Pancreas (tissue), 10 donors: Measurements from ENCODE around the gene GRM5. TPM values are rescaled to one million over a fixed set of nuclear protein-coding genes. Genes with fewer than 3 reads are reported as not detected.
"Not testable (repeated sequence)": the region's sequence is repeated elsewhere in the genome, so short reads cannot be mapped to it uniquely, and the experiment has no call there.

Source experiments
- ATAC-seq, 4 donors: fragments of 200-7000 bp; cut with Tn5 transposase; one replicate each; pipeline versions ENCODE4 v1.8.0 to v1.9.1; 2020; ENCODE audit warnings: mild to moderate bottlenecking in 4 of 4, moderate library complexity in 4 of 4
- DNase-seq, 6 donors: peaks; one replicate each; pipeline ENCODE4 v3.0.0-alpha.2; 2020
- FAIRE-seq: peaks from 2 replicates; lab custom pipeline; 2012; peaks lifted over from hg19 to GRCh38; lab: Jason Lieb, UNC
- H3K27ac ChIP-seq, 4 donors: fragments of 200-600 bp; sonication (generic); 1 replicate in 3 of 4; 2 replicates in 1 of 4; pipeline versions ENCODE4 v1.5.0 to v1.8.0; 2020
- H3K27me3 ChIP-seq, 4 donors: fragments of 200-600 bp; one replicate each; pipeline ENCODE4 v1.8.0; 2021
- H3K36me3 ChIP-seq, 3 donors: fragments of 200-600 bp; sonication (generic) in 1 of 3; one replicate each; pipeline versions ENCODE4 v1.5.0 to v1.8.0; 2020 to 2021
- H3K4me1 ChIP-seq, 3 donors: fragments of 200-600 bp; one replicate each; pipeline ENCODE4 v1.8.0; 2021
- H3K4me3 ChIP-seq, 4 donors: fragments of 200-600 bp; sonication (generic) in 2 of 4; one replicate each; pipeline versions ENCODE4 v1.5.0 to v1.8.0; 2020 to 2021
- H3K9me3 ChIP-seq, 4 donors: fragments of 200-600 bp; one replicate each; pipeline ENCODE4 v1.8.0; 2021
- WGBS, 2 donors: extraction: QIAGEN DNeasy Blood & Tissue Kit; methylation state at CpG; one replicate each; pipeline ENCODE4 v1.1.7; 2013; 5-methylcytosine and 5-hydroxymethylcytosine counted together
- intact Hi-C, 3 donors: fragments of 100-400 bp; cut with DNase I; formaldehyde crosslinking; loops; one replicate each; pipeline versions ENCODE4 v1.11.1 to v1.14.2; 2022
- polyA plus RNA-seq, 2 donors: library from polyadenylated mRNA; stranded (reverse); fragments of 200-250 nt; gene quantifications; one replicate each; pipeline ENCODE4 v1.2.3, GENCODE V29; 2013
- total RNA-seq, 6 donors: library from RNA; stranded (reverse); fragmentation: NEBNext Ultra II Directional in 4 of 6; extraction: Animal tissue kit (Norgen Biotek cat#: 25700) in 4 of 6; gene quantifications; one replicate each; pipeline versions ENCODE4 v1.2.1 to v1.2.4, GENCODE V29; 2021 to 2023
- TF ChIP-seq, protein P1 (sequence below), 4 donors: fragments of 200-600 bp; sonication (generic) in 3 of 4; IDR thresholded peaks; one replicate each; pipeline versions ENCODE4 v1.5.0 to v1.8.0; 2021; ENCODE audit warnings: antibody characterized with exemption in 4 of 4
- donor health status: healthy with polysubstance abuse.
- donor health status: DM: no; HTN: no; CAD: no; lungs with moderate emphysema.
- donor health status: DM: no; HTN: no; CAD: no.
- donor health status: control.
- donor health status: control.
- donor health status: Bipolar disorder and iron deficiency.
- donor health status: DM: yes; HTN: yes; CAD: no.
- donor health status: DM: no; HTN: no; CAD: no.
- donor health status: DM: no; HTN: no; CAD: no.
- donor health status: DM: yes; HTN: yes; CAD: no.

The GRM5 gene
- total and polyA plus RNA-seq, 8 donors: 0.02 to 0.06 (median 0.06) TPM; not detected in 5

DNA sequence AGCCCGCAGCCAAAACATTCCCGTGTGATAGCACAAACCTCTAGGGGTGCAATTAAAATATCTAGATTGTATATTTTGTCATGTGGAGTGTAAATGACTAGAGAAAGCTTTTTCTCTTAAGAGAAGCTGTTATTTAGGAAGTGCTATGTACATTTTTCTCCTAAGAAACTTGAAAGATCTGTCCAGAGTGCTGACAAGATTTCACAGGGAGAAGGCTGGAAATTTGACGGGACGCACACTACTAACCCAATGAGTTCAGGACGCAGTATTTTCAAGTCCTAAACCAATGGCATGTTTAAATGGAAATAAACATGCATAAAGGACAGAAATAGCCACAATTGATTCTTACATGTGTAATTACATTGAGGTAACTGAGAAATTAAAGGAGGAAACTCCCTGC lies 3.9 kb downstream of the GRM5 start:
- FAIRE-seq, H3K4me1 ChIP-seq, H3K36me3 ChIP-seq, intact Hi-C loops, H3K4me3 ChIP-seq, H3K27ac ChIP-seq, H3K9me3 ChIP-seq, H3K27me3 ChIP-seq, DNase-seq: not testable (repeated sequence)
- ATAC-seq: peak in 1 of 4 donors; percentile 29
- 30 to 31% methylated on average over 5 of the region's 5 CpGs for WGBS, 2 donors

DNA sequence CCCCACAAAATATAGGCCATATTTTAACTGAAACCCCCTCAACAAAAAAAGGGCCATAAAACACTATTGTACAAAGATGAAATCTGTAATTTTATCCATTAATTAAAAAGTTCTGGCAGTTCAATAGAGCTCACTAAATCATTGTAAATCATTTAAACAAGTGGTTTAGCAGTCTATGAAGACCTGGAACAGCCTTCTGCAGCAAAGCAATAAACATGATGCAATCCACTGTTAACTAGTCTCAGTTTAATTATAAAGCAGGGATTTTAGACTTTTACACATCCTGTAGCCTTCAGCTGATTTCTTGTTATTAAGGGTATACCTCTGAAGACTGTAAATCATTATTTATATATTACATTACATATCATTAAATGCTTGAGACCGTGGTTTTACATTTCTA lies 8.4 kb downstream of the GRM5 start:
- H3K27me3 ChIP-seq, H3K9me3 ChIP-seq, intact Hi-C loops, H3K4me3 ChIP-seq, H3K4me1 ChIP-seq, H3K27ac ChIP-seq, H3K36me3 ChIP-seq, DNase-seq, ATAC-seq, FAIRE-seq: not testable (repeated sequence)
- WGBS, 2 donors: 68 to 80% methylated on average over 1 of the region's 1 CpG

DNA sequence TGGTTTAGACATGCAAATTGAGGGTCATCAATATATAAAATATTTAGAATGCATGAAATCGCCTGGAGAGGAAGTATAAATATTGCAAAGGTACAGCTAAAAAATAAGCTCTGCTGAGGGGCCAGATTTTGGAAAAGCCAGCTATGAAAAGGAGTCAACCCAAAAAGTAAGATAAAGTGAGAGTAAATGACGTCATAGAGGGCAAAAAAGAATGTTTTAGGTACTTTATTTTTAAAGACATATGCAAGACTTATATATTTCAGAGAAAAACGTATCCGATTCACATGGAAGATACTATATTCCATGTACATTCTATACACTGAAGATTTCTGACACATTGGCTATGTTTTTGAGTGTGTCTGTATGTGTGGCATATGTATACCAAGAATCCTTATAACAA lies 13.6 kb downstream of the GRM5 start:
- no peaks in the 10 kb centered on the region for H3K36me3 ChIP-seq
- ATAC-seq: no peak
- H3K9me3 ChIP-seq: no peaks in the 10 kb centered on the region
- FAIRE-seq: no peak
- intact Hi-C loops: no loop called here
- H3K27ac ChIP-seq: no peak overlapping the region
- TF ChIP-seq, protein P1, sequence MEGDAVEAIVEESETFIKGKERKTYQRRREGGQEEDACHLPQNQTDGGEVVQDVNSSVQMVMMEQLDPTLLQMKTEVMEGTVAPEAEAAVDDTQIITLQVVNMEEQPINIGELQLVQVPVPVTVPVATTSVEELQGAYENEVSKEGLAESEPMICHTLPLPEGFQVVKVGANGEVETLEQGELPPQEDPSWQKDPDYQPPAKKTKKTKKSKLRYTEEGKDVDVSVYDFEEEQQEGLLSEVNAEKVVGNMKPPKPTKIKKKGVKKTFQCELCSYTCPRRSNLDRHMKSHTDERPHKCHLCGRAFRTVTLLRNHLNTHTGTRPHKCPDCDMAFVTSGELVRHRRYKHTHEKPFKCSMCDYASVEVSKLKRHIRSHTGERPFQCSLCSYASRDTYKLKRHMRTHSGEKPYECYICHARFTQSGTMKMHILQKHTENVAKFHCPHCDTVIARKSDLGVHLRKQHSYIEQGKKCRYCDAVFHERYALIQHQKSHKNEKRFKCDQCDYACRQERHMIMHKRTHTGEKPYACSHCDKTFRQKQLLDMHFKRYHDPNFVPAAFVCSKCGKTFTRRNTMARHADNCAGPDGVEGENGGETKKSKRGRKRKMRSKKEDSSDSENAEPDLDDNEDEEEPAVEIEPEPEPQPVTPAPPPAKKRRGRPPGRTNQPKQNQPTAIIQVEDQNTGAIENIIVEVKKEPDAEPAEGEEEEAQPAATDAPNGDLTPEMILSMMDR (IDR thresholded peaks at IDR 0.05): no peak
- H3K4me1 ChIP-seq: no peaks in the 10 kb centered on the region
- no peak overlapping the region for H3K4me3 ChIP-seq
- 64 to 69% methylated on average over 4 of the region's 4 CpGs for WGBS, 2 donors
- H3K27me3 ChIP-seq: no peaks in the 10 kb centered on the region
- DNase-seq: no peak

DNA sequence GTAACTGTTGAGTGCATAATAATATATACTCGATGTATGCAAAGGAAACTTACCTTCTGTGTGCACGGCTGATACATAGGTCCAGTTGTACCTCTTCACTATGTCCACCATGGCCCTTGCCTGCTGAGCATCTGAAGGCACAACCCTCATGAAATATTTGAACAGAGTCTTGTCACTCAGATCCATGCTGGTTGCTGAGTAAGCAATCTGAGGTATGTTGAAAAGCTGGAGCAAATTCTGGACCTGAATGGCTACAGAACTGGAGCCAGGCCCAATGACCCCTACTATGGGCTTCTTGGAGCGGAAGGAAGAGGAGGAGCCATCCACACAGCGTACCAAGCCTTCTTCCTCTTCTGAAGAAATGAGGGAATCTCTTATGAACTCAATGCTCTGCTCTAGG lies 18.6 kb downstream of the GRM5 start:
- H3K4me3 ChIP-seq, ATAC-seq, H3K9me3 ChIP-seq, DNase-seq, intact Hi-C loops, FAIRE-seq, H3K36me3 ChIP-seq, H3K27ac ChIP-seq, H3K27me3 ChIP-seq, H3K4me1 ChIP-seq: not testable (repeated sequence)
- WGBS, 2 donors: 77 to 84% methylated on average over 4 of the region's 4 CpGs

DNA sequence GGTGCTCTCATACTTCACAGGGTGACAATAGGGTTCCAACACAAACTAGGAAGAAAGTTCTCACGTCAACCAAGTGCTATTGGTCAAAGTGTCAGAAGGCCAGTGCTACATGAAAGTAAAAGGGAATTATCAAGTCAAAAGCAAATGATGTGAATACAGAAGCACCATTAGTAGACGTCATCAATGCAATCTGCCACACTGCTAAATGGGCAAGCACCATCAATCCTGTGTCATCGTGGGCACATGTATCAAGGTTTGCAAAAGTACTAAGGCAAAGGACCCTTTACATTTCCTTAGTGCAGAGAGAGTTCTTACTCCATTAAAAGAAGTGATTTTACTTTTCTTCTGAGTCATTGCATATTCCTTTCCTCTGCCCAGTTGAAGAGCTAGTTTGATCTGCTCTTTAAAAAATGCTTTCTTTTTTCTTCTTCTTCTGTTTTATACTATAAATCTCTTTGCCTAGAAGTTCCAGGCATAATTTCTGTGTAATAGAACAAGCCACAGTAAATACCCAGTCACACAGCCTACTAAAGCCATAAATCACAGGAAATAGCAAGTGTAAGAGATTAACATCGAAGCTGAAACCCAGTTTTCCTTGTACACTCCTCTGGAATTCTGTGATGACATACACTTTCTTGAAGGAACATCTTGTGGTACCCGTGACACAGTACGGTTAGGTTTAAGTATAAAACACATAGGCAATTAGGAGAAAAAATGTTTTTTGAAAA lies 21.8 kb downstream of the GRM5 start:
- WGBS, 2 donors: 61 to 76% methylated on average over 6 of the region's 6 CpGs
- H3K36me3 ChIP-seq, H3K4me1 ChIP-seq, H3K27me3 ChIP-seq, intact Hi-C loops, DNase-seq, H3K9me3 ChIP-seq, FAIRE-seq, H3K27ac ChIP-seq, H3K4me3 ChIP-seq, ATAC-seq: not testable (repeated sequence)

DNA sequence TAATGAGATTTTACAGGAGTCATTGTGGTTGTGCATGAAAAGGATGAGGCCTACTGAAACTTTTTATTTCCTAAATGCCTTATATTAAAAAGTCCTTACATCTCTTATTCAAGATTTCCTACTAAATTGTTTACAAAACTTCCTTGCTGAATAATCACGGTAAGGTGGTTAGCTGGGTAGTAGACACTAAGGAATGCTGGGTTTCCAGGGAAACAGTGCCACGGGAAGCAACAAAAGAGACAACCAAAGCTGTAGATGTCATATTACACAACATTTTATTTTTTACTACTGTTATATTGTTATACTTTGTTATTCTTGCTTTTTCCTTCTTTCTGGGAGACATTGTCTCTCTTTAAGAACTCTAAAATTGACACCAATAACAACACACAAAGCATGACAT lies 36.1 kb downstream of the GRM5 start:
- H3K36me3 ChIP-seq, H3K27ac ChIP-seq, H3K4me3 ChIP-seq, ATAC-seq, H3K4me1 ChIP-seq, DNase-seq, H3K9me3 ChIP-seq, FAIRE-seq, intact Hi-C loops, H3K27me3 ChIP-seq: not testable (repeated sequence)
- 86 to 88% methylated on average over 2 of the region's 2 CpGs for WGBS, 2 donors

DNA sequence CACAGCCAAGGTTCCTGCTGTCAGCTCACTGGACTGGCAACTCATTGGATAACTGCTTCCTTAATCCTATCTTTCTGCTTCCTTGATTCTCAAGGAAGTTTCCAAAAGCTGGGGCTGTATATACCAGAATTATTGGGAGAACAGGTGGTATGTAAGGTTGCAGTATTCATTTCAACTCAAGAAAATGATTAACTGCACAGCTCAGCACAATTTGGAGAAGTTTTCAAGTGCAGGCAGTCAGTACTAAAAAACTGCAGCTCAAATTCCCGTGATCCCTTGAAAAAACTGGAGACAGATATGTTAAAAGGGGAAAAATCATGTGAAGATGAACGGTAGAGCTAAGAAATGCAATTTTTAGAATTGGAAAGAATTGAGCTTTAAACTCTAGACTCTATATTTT lies 44.4 kb downstream of the GRM5 start:
- no peak for FAIRE-seq
- Histone ChIP-seq H3K9me3 (no peaks in the 10 kb centered on the region), H3K4me3 (no peak overlapping the region), H3K27ac (no peak overlapping the region), H3K36me3 (no peaks in the 10 kb centered on the region), H3K27me3 (no peaks in the 10 kb centered on the region), H3K4me1 (no peaks in the 10 kb centered on the region)
- TF ChIP-seq, protein P1 (IDR thresholded peaks at IDR 0.05): no peak
- intact Hi-C loops: no loop called here
- ATAC-seq: no peak
- no peak for DNase-seq
- WGBS, 2 donors: 67 to 68% methylated on average over 2 of the region's 2 CpGs

DNA sequence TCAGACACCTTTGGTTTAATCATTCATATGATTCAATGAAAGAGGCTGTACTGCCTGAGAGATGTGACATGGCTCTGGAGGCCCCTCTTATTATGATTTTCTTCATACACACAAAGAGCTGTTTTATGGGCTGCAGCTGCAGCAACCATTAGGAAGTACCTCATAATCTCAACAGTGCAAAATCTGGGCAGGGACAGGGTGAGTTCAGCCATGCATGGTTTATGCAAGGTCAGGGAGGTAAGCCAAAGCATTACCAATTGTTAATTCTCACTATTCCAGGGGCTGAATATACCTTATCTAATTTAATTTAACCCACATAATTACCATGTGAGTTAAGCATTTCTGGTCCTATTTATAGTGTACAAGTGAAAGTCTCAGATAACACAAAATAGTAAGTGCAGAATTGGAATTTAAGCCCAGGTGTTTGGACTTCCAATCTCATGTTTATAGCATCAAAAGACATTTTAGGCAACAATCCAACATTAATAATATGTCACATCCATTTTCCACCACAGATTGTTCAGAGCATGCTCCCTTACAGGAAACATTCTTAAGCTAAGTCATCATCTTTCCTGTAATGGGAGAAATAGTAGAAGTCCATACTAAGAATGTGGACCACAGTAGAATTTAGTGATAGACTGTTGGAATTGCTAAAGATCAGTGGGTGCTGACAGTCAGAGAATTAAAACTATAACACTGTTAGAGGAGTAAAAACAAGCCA lies 45.8 kb downstream of the GRM5 start:
- H3K36me3 ChIP-seq, ATAC-seq, H3K27me3 ChIP-seq, FAIRE-seq, intact Hi-C loops, H3K9me3 ChIP-seq, H3K27ac ChIP-seq, H3K4me3 ChIP-seq, DNase-seq, H3K4me1 ChIP-seq: not testable (repeated sequence)
